C4-2B (cell line): ENCODE measurements around the gene ZDHHC8.

Experiments used
- ZFX ChIP-seq: fragments of 450-650 bp; IDR thresholded peaks from 2 replicates; pipeline ENCODE4 v1.6.1; 2017
- TF ChIP-seq, protein P1 (sequence below): fragments of 450-650 bp; conservative IDR thresholded peaks from 2 replicates; pipeline ENCODE4 v1.5.1; 2017; ENCODE audit warnings: mild to moderate bottlenecking

DNA sequence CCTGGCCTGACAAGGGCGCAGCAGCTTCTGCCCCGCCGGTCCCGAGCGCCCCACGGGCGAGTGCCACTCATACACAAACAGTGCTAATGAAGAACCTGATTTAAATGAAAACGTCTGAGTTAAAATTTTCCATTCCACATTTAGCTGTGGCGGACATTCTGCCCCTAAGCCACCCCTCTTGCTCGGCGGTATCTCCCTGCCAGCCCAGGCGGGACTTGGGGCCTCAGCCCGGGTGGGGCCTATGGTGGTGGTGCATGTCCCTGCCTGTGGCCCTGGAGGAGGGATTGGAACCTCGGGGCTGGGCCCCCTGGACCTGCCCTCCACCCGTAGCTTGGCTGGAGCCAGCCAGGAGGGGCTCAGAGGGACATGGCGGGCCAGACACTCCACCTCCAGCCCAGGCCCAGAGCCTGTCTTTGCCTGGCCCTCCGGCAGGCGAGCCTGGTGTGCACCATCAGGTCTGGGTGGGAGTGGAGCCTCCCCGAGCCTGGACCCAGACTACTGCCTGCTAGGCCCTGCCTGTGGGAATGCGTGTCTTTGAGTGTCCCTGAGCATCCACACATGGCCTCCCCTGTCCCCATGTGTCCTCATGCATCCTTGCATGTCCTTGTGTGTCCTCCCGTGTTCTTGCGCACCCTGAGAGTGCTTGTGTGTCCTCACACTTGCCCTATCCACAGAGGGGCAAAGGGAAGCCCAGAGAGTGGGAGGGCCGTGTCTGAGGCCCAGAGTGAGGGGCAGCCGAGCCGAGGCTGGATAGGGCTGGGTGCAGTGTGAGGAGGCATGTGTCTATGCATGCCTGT lies 4.4 kb downstream of the ZDHHC8 start:
- TF ChIP-seq, protein P1, sequence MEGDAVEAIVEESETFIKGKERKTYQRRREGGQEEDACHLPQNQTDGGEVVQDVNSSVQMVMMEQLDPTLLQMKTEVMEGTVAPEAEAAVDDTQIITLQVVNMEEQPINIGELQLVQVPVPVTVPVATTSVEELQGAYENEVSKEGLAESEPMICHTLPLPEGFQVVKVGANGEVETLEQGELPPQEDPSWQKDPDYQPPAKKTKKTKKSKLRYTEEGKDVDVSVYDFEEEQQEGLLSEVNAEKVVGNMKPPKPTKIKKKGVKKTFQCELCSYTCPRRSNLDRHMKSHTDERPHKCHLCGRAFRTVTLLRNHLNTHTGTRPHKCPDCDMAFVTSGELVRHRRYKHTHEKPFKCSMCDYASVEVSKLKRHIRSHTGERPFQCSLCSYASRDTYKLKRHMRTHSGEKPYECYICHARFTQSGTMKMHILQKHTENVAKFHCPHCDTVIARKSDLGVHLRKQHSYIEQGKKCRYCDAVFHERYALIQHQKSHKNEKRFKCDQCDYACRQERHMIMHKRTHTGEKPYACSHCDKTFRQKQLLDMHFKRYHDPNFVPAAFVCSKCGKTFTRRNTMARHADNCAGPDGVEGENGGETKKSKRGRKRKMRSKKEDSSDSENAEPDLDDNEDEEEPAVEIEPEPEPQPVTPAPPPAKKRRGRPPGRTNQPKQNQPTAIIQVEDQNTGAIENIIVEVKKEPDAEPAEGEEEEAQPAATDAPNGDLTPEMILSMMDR: no peak
- TF ChIP-seq ZFX: no peak
